ENCODE results near the gene ADAM15. TPM values are rescaled to one million over a fixed set of nuclear protein-coding genes. Genes with fewer than 3 reads are reported as not detected.

Gene ADAM15
- total RNA-seq, 1 donor from 2014 or later: 68.3 TPM

DNA sequence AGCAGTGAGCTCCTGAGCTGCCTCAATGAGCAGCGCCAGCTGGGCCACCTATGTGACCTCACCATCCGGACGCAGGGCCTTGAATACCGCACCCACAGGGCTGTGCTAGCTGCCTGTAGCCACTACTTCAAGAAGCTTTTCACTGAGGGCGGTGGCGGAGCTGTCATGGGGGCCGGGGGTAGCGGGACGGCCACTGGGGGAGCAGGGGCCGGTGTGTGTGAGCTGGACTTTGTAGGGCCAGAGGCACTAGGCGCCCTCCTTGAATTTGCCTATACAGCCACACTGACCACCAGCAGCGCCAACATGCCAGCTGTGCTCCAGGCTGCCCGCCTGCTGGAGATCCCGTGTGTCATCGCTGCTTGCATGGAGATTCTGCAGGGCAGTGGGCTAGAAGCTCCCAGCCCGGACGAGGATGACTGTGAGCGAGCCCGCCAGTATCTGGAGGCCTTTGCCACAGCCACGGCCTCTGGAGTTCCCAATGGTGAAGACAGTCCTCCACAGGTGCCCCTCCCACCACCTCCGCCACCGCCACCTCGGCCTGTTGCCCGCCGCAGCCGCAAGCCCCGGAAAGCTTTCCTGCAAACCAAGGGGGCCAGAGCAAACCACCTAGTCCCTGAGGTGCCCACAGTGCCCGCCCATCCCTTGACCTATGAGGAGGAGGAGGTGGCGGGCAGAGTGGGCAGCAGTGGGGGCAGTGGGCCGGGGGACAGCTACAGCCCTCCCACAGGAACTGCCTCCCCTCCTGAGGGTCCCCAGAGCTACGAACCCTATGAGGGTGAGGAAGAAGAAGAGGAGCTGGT lies 36.2 kb upstream of the ADAM15 start:
- Histone ChIP-seq H3K4me1 (ENCODE audit: insufficient read depth, low read length) (peaks cover 9% of the 10 kb centered on the region), H3K27me3 (ENCODE audit: insufficient read depth, low read length) (no peaks in the 10 kb centered on the region), H3K4me2 (ENCODE audit: low read length) (no peak overlapping the region), H3K79me2 (ENCODE audit: insufficient read depth, low read length) (peaks cover 2% of the 10 kb centered on the region), H3K9me3 (ENCODE audit: insufficient read depth, low read depth, low read length) (no peaks in the 10 kb centered on the region), H3K27ac (ENCODE audit: low read depth, low read length) (no peak overlapping the region), H2AFZ (ENCODE audit: low read depth, low read length) (no peak overlapping the region), H3K9ac (ENCODE audit: low read length) (no peak overlapping the region), H4K20me1 (ENCODE audit: insufficient read depth, low read length) (peaks cover 41% of the 10 kb centered on the region), H3K36me3 (ENCODE audit: insufficient read depth, low read length) (no peaks in the 10 kb centered on the region), H3K4me3 (ENCODE audit: insufficient read depth, low read depth, low read length) (no peak overlapping the region)
- no peaks in the 10 kb centered on the region for H3K27me3 Mint-ChIP-seq (ENCODE audit: low read depth, unreplicated experiment)
- no peaks in the 10 kb centered on the region for H3K9me3 Mint-ChIP-seq (ENCODE audit: unreplicated experiment)
- no peak for TF ChIP-seq CTCF (IDR thresholded peaks at IDR 0.05; ENCODE audit: insufficient read depth, low read depth, low read length)
- TF ChIP-seq EZH2 (IDR thresholded peaks at IDR 0.05; ENCODE audit: insufficient read depth, low read length): no peak
- H3K36me3 Mint-ChIP-seq (ENCODE audit: low read depth, unreplicated experiment): peaks cover 6% of the 10 kb centered on the region
- H3K27ac Mint-ChIP-seq (ENCODE audit: unreplicated experiment): no peak overlapping the region
- H3K4me3 Mint-ChIP-seq (ENCODE audit: unreplicated experiment): no peak overlapping the region
- FAIRE-seq (no peak), DNase-seq (ENCODE audit: low read depth) (no peak)
- H3K4me1 Mint-ChIP-seq (ENCODE audit: low read depth, unreplicated experiment): peaks cover 23% of the 10 kb centered on the region

DNA sequence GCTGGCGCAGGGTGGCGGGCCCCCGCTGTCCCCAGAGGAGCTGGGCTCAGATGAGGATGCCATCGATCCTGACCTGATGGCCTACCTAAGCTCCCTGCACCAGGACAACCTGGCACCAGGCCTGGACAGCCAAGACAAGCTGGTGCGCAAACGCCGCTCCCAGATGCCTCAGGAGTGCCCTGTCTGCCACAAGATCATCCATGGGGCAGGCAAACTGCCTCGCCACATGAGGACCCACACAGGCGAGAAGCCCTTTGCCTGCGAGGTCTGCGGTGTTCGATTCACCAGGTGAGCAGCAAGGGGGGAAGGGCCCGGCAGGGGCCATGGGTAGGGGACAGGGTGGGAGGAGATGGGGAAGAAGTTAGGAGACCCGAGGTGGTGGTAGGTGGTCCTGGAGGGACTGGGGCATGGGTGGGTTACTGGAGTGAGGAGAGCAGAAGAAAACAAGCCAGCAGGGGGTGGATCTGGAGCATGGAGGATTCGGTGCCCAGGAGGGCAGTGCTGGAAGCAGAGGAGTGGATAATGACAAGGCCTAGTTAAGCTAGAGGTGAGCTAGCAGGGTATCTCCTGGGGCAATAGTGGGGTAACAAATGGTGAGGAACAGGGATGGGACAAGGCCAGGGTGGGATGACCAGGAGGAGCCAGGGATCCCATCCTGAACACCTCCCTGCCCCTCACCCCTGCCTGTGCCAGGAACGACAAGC lies 35.4 kb upstream of the ADAM15 start:
- Histone ChIP-seq H4K20me1 (ENCODE audit: insufficient read depth, low read length) (peaks cover 36% of the 10 kb centered on the region), H3K9ac (ENCODE audit: low read length) (no peak overlapping the region), H3K79me2 (ENCODE audit: insufficient read depth, low read length) (no peaks in the 10 kb centered on the region), H2AFZ (ENCODE audit: low read depth, low read length) (no peak overlapping the region), H3K4me1 (ENCODE audit: insufficient read depth, low read length) (peaks cover 9% of the 10 kb centered on the region), H3K4me3 (ENCODE audit: insufficient read depth, low read depth, low read length) (no peak overlapping the region), H3K27ac (ENCODE audit: low read depth, low read length) (no peak overlapping the region), H3K4me2 (ENCODE audit: low read length) (no peak overlapping the region), H3K9me3 (ENCODE audit: insufficient read depth, low read depth, low read length) (no peaks in the 10 kb centered on the region), H3K27me3 (ENCODE audit: insufficient read depth, low read length) (no peaks in the 10 kb centered on the region), H3K36me3 (ENCODE audit: insufficient read depth, low read length) (no peaks in the 10 kb centered on the region)
- Mint-ChIP-seq H3K36me3 (ENCODE audit: low read depth, unreplicated experiment) (peaks cover 6% of the 10 kb centered on the region), H3K27me3 (ENCODE audit: low read depth, unreplicated experiment) (no peaks in the 10 kb centered on the region), H3K9me3 (ENCODE audit: unreplicated experiment) (no peaks in the 10 kb centered on the region), H3K4me1 (ENCODE audit: low read depth, unreplicated experiment) (peaks cover 25% of the 10 kb centered on the region), H3K4me3 (ENCODE audit: unreplicated experiment) (no peak overlapping the region), H3K27ac (ENCODE audit: unreplicated experiment) (no peak overlapping the region)
- no peak for FAIRE-seq
- TF ChIP-seq CTCF (IDR thresholded peaks at IDR 0.05; ENCODE audit: insufficient read depth, low read depth, low read length): no peak
- TF ChIP-seq EZH2 (IDR thresholded peaks at IDR 0.05; ENCODE audit: insufficient read depth, low read length): no peak
- DNase-seq (ENCODE audit: low read depth): no peak

Data from astrocyte (in vitro differentiated cells and primary cell).